Measurements from ENCODE around the gene STKLD1. TPM values are rescaled to one million over a fixed set of nuclear protein-coding genes. Genes with fewer than 3 reads are reported as not detected.

STKLD1 gene
- total and polyA plus RNA-seq, 9 of the 15 experiments (the other 6 are each of a cell fraction or from before 2014, with no cell fraction given): 0.10 to 0.65 (median 0.33) TPM; not detected in 2

DNA sequence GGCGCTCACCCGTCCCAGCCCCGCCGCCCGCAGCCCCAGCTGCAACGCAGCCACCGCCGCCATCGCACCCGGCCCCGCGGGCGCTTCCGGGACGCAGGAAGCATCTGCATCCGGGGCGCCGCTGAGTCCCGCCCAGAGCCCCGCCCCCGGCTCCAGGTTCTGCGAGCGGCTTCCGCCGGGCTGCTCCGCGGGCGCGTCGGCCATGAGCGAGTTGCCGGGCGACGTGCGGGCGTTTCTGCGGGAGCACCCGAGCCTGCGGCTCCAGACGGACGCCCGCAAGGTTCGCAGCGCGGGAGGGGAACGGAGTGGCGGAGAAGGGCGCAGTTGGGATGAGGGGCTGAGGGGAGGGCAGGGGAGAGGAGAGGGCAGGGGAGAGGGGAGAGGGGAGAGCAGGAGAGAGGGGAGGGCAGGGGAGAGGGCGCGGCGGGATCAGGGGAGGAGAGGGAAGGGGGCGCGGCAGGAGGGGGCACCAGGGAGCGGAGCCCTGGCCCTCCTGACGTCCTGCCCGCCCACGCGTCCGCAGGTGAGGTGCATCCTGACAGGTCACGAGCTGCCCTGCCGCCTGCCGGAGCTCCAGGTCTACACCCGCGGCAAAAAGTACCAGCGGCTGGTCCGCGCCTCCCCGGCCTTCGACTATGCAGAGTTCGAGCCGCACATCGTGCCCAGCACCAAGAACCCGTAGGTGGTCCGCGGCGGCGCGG, 19.6 kb upstream of the STKLD1 start, which contains the start of the genes SURF1 and SURF2 (continued):
- TF ChIP-seq MAFG (tag; conservative IDR thresholded peaks at IDR 0.05) (no peak), POLR2G (IDR thresholded peaks at IDR 0.05; ENCODE audit: low read depth, low read length) (peak; percentile 92), TOE1 (IDR thresholded peaks at IDR 0.05; ENCODE audit: borderline replicate concordance) (no peak), TOE1 (CRISPR knock-in tag; IDR thresholded peaks at IDR 0.05; ENCODE audit: borderline replicate concordance, low read depth) (no peak), EGR1 (conservative IDR thresholded peaks at IDR 0.05) (peak; percentile 94), PHB2 (IDR thresholded peaks at IDR 0.05; ENCODE audit: low read depth) (no peak), SNRNP70 (optimal IDR thresholded peaks at IDR 0.05; ENCODE audit: low read depth, low read length) (no peak), ZNF263 (CRISPR knock-in tag; IDR thresholded peaks at IDR 0.05; ENCODE audit: borderline replicate concordance) (peak; percentile 44), RCOR1 (IDR thresholded peaks at IDR 0.05; ENCODE audit: borderline replicate concordance in 1 of 2, low read depth in 2 of 2, low read length in 2 of 2) (no peak), HNRNPL (IDR thresholded peaks at IDR 0.05; ENCODE audit: low read depth, low read length) (no peak), LARP7 (IDR thresholded peaks at IDR 0.05) (peak; percentile 40; the same call in 1 of the 2 replicates), NR1H2 (CRISPR knock-in tag; IDR thresholded peaks at IDR 0.05) (no peak), CLOCK (CRISPR knock-in tag; IDR thresholded peaks at IDR 0.05; ENCODE audit: borderline replicate concordance) (no peak), NFXL1 (CRISPR knock-in tag; IDR thresholded peaks at IDR 0.05) (no peak), RBFOX2 (IDR thresholded peaks at IDR 0.05; ENCODE audit: low read depth, low read length) (peak; percentile 84), ZNF140 (CRISPR knock-in tag; IDR thresholded peaks at IDR 0.05) (no peak), CEBPG (CRISPR knock-in tag; IDR thresholded peaks at IDR 0.05) (no peak), CEBPG (tag; conservative IDR thresholded peaks at IDR 0.05 in 1 of 2, IDR thresholded peaks at IDR 0.05 in 1 of 2) (no peak), ZBED1 (IDR thresholded peaks at IDR 0.05) (no peak), CEBPB (tag; IDR thresholded peaks at IDR 0.05) (no peak), PCBP1 (IDR thresholded peaks at IDR 0.05; ENCODE audit: low read depth, low read length, poor library complexity, severe bottlenecking) (peak; percentile 98), FOSL1 (tag; conservative IDR thresholded peaks at IDR 0.05) (no peak), ESRRB (CRISPR knock-in tag; IDR thresholded peaks at IDR 0.05; ENCODE audit: borderline replicate concordance) (no peak), YBX1 (IDR thresholded peaks at IDR 0.05) (no peak)

All from K562 (cell line).